H1 (cell line): Measurements from ENCODE around the gene DFFA. TPM values are rescaled to one million over a fixed set of nuclear protein-coding genes. Genes with fewer than 3 reads are reported as not detected.
A peak's percentile ranks its signal among the peaks of the same experiment; 100 is the strongest.

Experiments used
- ASH2L ChIP-seq: fragments of 200-600, 300-600 bp; sonication (generic); IDR thresholded peaks from one replicate; pipeline ENCODE4 v1.7.1; 2017; ENCODE audit warnings: low read length
- ATF2 ChIP-seq: IDR thresholded peaks from 2 replicates; pipeline ENCODE4 v1.6.1; 2012; ENCODE audit warnings: low read length, inconsistent platforms
- BACH1 ChIP-seq: IDR thresholded peaks from 2 replicates; pipeline ENCODE4 v1.6.1; 2012; ENCODE audit warnings: low read length, improper control_type of control experiment
- CHD2 ChIP-seq: IDR thresholded peaks from 2 replicates; pipeline ENCODE4 v1.6.1; 2012; ENCODE audit warnings: low read length, improper control_type of control experiment
- EZH2 ChIP-seq: fragments of 200-600 bp; sonication (generic); IDR thresholded peaks from 2 replicates; pipeline ENCODE4 v1.7.1; 2012; ENCODE audit warnings: low read depth, mild to moderate bottlenecking, moderate library complexity, low read length, inconsistent platforms; ENCODE audit not compliant: severe bottlenecking
- HDAC6 ChIP-seq: IDR thresholded peaks from one replicate; pipeline ENCODE4 v1.7.1; 2012; ENCODE audit warnings: low read depth, mild to moderate bottlenecking, inconsistent platforms, low read length, moderate library complexity
- KDM1A ChIP-seq: fragments of 200-600, 300-600 bp; sonication (generic); IDR thresholded peaks from 2 replicates; pipeline ENCODE4 v1.7.1; 2016; ENCODE audit warnings: mild to moderate bottlenecking, low read length, borderline replicate concordance
- KDM5A ChIP-seq: fragments of 200-600 bp; IDR thresholded peaks from 2 replicates; pipeline ENCODE4 v1.7.1; 2012; ENCODE audit warnings: mild to moderate bottlenecking, low read length, inconsistent platforms, mixed read lengths
- MAX ChIP-seq: IDR thresholded peaks from 2 replicates; pipeline ENCODE4 v1.6.1; 2012; ENCODE audit warnings: inconsistent platforms
- PHF8 ChIP-seq: fragments of 200-600 bp; sonication (generic); conservative IDR thresholded peaks from 2 replicates; pipeline ENCODE4 v1.7.1; 2012; ENCODE audit warnings: low read depth, mild to moderate bottlenecking, inconsistent platforms, low read length, moderate library complexity
- RFX5 ChIP-seq: IDR thresholded peaks from 2 replicates; pipeline ENCODE4 v1.6.1; 2011; ENCODE audit warnings: low read depth, low read length, improper control_type of control experiment, borderline replicate concordance
- SIRT6 ChIP-seq: IDR thresholded peaks from one replicate; pipeline ENCODE4 v1.7.1; 2012; ENCODE audit warnings: low read length, inconsistent platforms
- SIX5 ChIP-seq: IDR thresholded peaks from 2 replicates; pipeline ENCODE4 v1.6.1; 2011; ENCODE audit warnings: mild to moderate bottlenecking, low read depth, low read length
- SP1 ChIP-seq: IDR thresholded peaks from 2 replicates; pipeline ENCODE4 v1.6.1; 2011; ENCODE audit warnings: low read depth, low read length
- SRF ChIP-seq: IDR thresholded peaks from 2 replicates; pipeline ENCODE4 v1.6.1; 2011; ENCODE audit warnings: mild to moderate bottlenecking, low read depth, low read length, moderate library complexity
- SUZ12 ChIP-seq: fragments of 200-600 bp; sonication (generic); IDR thresholded peaks from 2 replicates; pipeline ENCODE4 v1.6.1; 2012; ENCODE audit warnings: mild to moderate bottlenecking, inconsistent platforms, low read length, moderate library complexity, mixed read lengths
- TCF12 ChIP-seq: IDR thresholded peaks from 2 replicates; pipeline ENCODE4 v1.6.1; 2011; ENCODE audit warnings: low read depth, mild to moderate bottlenecking, low read length
- YY1 ChIP-seq: IDR thresholded peaks from 2 replicates; pipeline ENCODE4 v1.6.1; 2011; ENCODE audit warnings: low read depth, mild to moderate bottlenecking, low read length
- ZNF274 ChIP-seq: IDR thresholded peaks from 2 replicates; pipeline ENCODE4 v1.7.0; 2012; ENCODE audit warnings: low read length, borderline replicate concordance; ENCODE audit errors: extremely low read depth
- polyA plus RNA-seq, 7 experiments: library from polyadenylated mRNA; depleted of rRNA in 3 of 7; stranded (reverse) in 5 of 7; unstranded in 2 of 7; fragments of >200 nt in 5 of 7; fragments of 200-250 nt in 2 of 7; gene quantifications; 1 replicate in 5 of 7; 2 replicates in 1 of 7; 4 replicates in 1 of 7; pipeline versions ENCODE4 v1.2.1 to v1.2.3, GENCODE V29; 2011 to 2013; ENCODE audit warnings: missing spikeins in 2 of 7, mixed read lengths in 2 of 7
- total RNA-seq: library from RNA; stranded (reverse); fragmentation: NEBNext Ultra II Directional; extraction: Animal tissue kit (Norgen Biotek cat#: 25700); gene quantifications from 2 replicates; pipeline ENCODE4 v1.2.1, GENCODE V29; 2021
- TF ChIP-seq, protein P1 (sequence below): IDR thresholded peaks from 2 replicates; pipeline ENCODE4 v1.6.1; 2011; ENCODE audit warnings: low read length, improper control_type of control experiment
- TF ChIP-seq, protein P2 (sequence below): IDR thresholded peaks from 2 replicates; pipeline ENCODE4 v1.6.1; 2011; ENCODE audit warnings: low read depth, mild to moderate bottlenecking, low read length; ENCODE audit not compliant: insufficient read depth

The DFFA gene
- total and polyA plus RNA-seq, 2 of the 8 experiments (the other 6 are each of a cell fraction or from before 2014, with no cell fraction given): 34.3 to 79.9 TPM

GRCh38 chr1:10474613-10475507, 2.5 kb upstream of the DFFA start, which contains the start of gene PEX14 (continued):
- peak; percentile 97 for TF ChIP-seq SRF
- no peak for TF ChIP-seq ZNF274
- no peak for TF ChIP-seq RFX5
- peak; percentile 75; the same call in 1 of the 2 replicates for TF ChIP-seq SP1
- no peak for TF ChIP-seq SIRT6
- TF ChIP-seq KDM1A: no peak
- TF ChIP-seq MAX: peak; percentile 44; the same call in 1 of the 2 replicates
- peak; percentile 55; the same call in 1 of the 2 replicates for TF ChIP-seq SIX5
- TF ChIP-seq YY1: peak; percentile 98
- TF ChIP-seq ATF2: no peak
- TF ChIP-seq EZH2: no peak
- TF ChIP-seq PHF8: peak; percentile 72
- TF ChIP-seq, protein P1, sequence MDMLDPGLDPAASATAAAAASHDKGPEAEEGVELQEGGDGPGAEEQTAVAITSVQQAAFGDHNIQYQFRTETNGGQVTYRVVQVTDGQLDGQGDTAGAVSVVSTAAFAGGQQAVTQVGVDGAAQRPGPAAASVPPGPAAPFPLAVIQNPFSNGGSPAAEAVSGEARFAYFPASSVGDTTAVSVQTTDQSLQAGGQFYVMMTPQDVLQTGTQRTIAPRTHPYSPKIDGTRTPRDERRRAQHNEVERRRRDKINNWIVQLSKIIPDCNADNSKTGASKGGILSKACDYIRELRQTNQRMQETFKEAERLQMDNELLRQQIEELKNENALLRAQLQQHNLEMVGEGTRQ: no peak
- TF ChIP-seq TCF12: no peak
- TF ChIP-seq, protein P2, sequence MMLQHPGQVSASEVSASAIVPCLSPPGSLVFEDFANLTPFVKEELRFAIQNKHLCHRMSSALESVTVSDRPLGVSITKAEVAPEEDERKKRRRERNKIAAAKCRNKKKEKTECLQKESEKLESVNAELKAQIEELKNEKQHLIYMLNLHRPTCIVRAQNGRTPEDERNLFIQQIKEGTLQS: no peak
- no peak for TF ChIP-seq SUZ12
- TF ChIP-seq ASH2L: peak; percentile 75
- TF ChIP-seq KDM5A: peak; percentile 87
- no peak for TF ChIP-seq BACH1
- 0 out of 2 replicates have a peak, but pooled peaks have one; percentile 22 for TF ChIP-seq CHD2
- TF ChIP-seq HDAC6: no peak
